Stimulated activated CD8-positive, alpha-beta memory T cell treated with anti-CD3 and anti-CD28 coated beads, Interleukin-7, amount 100 ng/mL, for 1 hour (primary cell): ENCODE measurements around the gene RNF41.

Experiments
- DNase-seq, 2 donors: peaks; one replicate each; pipeline ENCODE4 v3.0.0-alpha.2; 2020; ENCODE audit warnings: low read depth in 2 of 2

RNF41 gene

GRCh38 chr12:56243731-56244181 is 22.0 kb upstream of the RNF41 start:
- DNase-seq = no peak

DNA sequence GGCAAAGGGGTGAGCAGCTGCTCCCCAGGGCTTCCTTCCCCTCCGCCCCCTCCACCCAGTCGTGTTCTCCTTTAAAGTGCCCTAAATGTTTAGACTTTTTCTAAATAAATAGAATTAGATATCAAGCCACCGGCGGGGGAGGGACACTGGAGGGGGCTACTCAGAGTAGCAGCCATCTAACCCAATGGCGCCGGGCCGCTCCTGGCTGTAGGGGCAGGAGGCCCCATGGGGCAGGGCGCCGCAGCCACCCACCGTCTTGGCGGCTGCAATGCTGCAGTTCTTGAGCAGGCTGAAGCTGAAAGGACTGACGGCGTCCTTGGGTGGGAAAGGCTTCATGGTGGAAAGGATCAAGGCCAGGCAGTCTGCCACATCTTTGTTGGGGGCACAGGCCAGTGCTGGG is 21.3 kb upstream of the RNF41 start:
- no peak for DNase-seq

GRCh38 chr12:56241424-56242303 is 19.9 kb upstream of the RNF41 start:
- DNase-seq = no peak

DNA sequence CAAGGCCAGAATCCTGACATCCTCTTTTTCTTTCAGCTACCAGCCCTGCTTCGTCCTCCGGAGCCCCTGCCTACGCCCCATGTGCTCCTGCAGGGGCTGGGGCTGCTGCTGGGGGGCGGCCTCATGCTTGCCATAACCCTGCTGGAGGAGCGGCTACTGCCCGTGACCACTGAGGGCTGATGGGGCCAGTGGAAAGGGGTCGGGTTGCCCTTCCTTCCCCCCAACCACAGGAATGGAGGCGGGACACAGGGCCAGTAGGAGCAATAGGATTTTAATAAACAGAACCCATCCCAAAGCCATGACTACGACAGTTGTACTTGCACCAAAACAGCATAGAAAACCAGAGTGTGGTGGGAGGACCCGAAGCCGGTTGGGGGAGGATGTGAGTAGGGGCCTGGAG is 15.8 kb upstream of the RNF41 start:
- DNase-seq = no peak

DNA sequence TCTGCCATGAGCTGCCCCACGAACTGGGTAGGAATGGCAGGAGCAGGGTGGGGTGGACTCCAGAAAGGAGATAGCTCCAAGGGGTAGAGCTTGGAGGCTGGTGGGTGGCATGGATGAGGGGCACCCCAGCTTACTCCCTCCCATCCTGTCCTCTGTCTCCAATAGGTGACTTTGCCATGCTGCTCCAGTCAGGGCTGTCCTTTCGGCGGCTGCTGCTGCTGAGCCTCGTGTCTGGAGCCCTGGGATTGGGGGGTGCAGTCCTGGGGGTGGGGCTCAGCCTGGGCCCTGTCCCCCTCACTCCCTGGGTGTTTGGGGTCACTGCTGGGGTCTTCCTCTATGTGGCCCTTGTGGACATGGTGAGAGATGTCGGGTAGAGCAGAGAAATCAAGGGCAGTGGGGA is 15.3 kb upstream of the RNF41 start:
- no peak for DNase-seq

GRCh38 chr12:56236091-56236490 is 14.4 kb upstream of the RNF41 start:
- DNase-seq = no peak

DNA sequence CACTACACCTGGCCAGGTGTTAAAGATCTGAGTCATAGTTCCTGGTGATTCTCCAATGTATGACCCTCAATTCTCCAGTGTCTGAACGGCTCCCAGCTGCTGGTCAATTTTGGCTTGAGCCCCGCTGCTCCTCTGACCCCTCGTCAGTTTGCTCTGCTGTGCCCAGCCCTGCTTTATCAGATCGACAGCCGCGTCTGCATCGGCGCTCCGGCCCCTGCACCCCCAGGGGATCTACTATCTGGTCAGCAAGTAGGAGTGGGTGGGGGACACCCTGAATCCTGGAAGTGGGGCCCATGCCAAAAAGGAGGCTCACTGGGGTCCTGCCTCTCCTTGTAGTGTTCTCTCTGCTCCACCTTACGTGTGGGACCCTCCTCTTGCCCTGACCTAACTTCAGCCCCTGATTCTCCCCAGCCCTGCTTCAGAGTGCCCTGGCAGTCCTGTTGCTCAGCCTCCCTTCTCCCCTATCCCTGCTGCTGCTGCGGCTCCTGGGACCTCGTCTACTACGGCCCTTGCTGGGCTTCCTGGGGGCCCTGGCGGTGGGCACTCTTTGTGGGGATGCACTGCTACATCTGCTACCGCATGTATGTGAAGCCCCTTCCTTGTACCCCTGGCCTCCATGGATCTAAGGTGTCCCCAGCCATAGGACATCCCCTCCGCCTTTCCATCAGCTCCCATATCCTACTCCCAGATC is 13.2 kb upstream of the RNF41 start:
- DNase-seq = no peak

GRCh38 chr12:56231184-56231582 is 9.5 kb upstream of the RNF41 start:
- no peak for DNase-seq

- DNase-seq = no peak
These were observed 8.9 kb upstream of the RNF41 start for GRCh38 chr12:56230432-56231183.

- DNase-seq = no peak
These were observed 8.3 kb upstream of the RNF41 start, which contains the start of gene SLC39A5 for GRCh38 chr12:56229916-56230431. SLC39A5 (plus strand) TSS chr12:56230051; CDS start chr12:56231275, 1,224 bp downstream.

- no peak for DNase-seq
These were observed 7.4 kb upstream of the RNF41 start for GRCh38 chr12:56229082-56229481.

GRCh38 chr12:56224954-56225353 is 3.2 kb upstream of the RNF41 start:
- DNase-seq = no peak

GRCh38 chr12:56224102-56224701 is 2.5 kb upstream of the RNF41 start, which contains the start of gene NABP2:
NABP2 (plus strand) TSS chr12:56224342; CDS start chr12:56224857, 515 bp downstream.
- peak; percentile 78 to 80 for DNase-seq

DNA sequence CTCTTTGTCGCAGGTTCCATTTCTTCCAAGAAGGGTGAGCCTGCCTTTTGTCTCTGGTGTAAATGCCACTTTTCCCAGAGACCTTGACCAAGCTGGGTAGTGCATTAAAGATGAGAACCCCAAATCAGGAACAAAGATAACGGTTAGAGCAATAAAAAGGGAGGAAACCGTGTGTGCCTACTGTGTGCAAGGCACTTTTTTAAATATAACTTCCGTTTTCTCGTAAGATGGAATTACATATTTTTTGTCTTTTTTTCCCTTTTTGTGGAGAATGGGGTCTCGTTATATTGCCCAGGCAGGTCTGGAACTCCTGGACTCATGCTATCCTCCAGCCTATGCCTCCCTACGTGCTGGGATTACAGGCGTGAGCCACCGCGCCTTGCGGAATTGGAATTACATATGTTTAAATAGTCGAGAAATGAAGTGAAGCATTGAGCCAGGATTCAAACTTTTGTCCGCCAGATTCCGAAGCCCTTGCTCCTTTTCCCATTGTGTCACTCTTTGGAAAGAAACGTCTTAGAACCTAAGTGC is 1.9 kb upstream of the RNF41 start:
- no peak for DNase-seq

DNA sequence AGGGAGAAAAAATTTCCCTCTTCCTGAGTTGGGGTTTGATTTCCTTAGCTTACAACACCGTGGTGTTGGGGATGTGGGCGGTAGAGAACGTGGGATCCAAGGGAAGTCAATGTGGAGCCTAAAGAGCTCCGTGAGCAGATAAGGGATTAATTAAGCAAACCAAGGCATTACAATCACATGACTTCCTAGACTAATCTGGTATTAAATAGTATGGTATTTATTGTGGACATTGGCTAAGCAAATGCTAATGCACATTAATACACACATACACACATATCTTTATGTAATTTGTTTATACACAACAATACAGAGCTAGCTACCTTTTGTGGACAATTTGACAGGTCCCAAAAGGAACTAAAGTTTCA is 791 bp upstream of the RNF41 start:
- no peak for DNase-seq

DNA sequence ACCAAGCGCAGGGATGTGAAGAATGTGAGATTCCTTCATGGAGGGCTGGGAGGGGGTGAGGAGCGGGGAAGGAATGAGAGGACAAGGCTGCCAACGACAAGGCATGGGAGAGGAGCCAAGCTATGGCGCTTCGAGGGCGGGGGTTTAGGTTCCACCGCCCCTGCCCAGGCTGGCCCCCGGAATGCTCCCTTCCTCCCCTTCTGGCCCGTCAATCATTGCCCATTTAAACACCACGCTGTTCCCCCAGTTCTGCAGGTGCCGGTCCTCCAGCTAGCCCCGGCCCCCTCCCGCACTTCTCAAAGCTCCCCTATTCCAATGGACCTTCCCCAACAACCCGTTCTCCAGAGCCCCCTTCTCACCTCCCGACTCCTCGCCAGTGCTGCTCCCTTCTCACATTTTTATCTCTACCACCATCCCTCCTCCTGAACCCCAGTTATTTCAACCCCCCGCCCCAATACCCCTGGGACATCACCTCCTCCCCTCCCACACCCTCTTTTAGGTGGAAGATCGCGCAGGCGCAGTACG is 428 bp downstream of the RNF41 start:
- DNase-seq = no peak

GRCh38 chr12:56220611-56221231 is 1.0 kb downstream of the RNF41 start:
- DNase-seq = no peak

DNA sequence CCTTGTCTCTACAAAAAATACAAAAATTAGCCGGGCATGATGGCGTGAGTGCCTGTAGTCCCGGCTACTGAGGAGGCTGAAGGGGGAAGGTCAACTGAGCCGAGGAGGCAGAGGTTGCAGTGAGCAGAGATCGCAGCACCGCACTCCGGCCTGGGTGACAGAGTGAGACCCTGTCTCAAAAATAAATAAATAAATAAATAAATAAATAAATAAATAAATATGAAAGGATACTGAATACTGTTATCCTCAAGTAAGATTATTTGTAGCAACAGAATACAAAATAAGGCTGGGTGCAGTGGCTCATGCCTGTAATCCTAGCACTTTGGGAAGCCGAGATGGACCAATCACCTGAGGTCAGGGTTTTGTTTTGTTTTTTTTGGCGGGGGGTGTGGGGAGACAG is 1.9 kb downstream of the RNF41 start:
- DNase-seq = no peak

- DNase-seq = no peak
These were observed 5.3 kb downstream of the RNF41 start for GRCh38 chr12:56216461-56216860.

- DNase-seq = no peak
These were observed 7.8 kb downstream of the RNF41 start for GRCh38 chr12:56213878-56214277.

DNA sequence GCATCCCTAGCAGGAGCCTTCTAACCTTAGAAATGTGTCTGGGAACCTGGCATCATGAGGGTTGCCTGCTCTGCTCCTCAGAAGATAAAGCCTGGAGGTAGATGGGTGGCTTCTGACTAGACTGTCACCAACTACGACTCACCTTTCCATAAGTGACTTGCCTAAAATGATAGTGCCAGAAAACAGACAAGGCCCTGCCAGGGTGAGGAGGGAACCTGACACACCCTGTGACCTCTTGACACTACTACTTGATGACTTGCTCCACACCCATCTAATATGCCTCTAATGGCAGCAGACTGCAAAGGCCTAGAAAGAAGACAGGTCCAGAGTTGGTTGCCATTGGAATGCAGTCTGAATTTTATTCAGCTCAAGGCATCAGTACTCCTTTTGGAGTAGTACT is 9.4 kb downstream of the RNF41 start:
- DNase-seq = no peak
